GF-D8 (cell line): Measurements from ENCODE around the gene MCF2L.

ENCODE experiments used
- DNase-seq: peaks from one replicate; lab custom pipeline; 2025; lab: John Stamatoyannopoulos, UW

Gene MCF2L

GRCh38 chr13:113083402-113084061 lies 114.5 kb downstream of the MCF2L start:
- no peak for DNase-seq

DNA sequence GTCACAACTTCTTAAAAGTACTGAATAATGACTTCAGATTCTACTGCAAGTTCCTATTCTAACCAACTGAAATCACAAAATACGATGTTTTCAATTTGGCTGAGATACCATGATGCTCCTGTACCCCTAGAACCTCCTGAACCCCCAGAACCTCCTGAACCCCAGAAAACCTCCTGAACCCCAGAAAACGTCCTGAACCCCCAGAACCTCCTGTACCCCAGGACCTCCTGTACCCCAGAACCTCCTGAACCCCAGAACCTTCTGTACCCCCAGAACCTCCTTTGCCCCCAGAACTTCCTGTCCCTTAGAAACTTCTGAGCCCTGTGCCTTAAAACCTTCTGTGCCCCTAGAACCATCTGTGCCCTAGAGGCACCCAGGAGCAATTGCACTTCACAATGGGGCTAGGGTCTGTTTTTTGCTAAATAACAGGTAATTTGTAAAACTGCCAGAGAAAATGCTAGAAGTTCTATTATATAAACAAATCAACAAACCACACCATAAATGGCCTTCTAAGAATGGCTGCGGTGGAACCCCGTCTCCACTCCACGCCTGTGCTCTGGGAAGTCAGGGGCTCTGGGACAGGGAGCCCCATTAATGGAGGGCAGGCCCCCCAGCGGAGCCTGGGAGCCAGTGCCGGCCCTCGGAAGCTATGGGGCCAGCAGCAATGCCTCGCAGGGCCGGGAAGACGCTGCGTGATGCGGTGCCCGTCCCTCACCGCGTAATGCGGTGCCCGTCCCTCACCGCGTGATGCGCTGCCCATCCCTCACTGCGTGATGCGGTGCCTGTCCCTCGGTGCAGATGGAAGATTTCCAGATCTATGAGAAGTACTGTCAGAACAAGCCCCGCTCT lies 115.3 kb downstream of the MCF2L start:
- DNase-seq = no peak

DNA sequence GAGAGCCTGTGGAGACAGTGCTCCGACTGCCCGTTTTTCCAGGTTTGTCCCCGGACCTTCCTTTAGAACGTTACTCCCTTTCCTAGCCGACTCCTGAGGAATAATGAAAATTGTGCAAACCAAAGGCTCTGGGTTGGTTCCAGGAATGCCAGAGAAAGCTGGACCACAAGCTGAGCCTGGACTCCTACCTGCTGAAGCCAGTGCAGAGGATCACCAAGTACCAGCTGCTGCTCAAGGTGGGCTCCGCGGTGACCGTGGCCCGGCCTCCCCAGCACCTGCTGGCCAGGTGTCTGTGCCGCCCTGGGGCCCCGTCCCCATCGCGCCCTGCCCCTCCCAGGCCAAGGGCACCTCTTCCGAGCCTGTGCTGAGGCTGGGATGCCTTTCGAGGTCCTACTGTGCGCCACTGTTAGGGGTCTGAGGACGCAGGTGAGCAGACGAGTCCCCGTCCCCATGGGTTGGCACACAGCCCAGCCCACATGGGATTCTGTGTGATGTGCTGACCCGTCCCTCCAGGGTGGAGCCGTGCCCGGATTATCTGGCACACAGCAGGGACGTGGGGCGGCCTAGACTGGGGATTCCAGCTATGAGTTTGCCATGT lies 116.0 kb downstream of the MCF2L start:
- DNase-seq = no peak

DNA sequence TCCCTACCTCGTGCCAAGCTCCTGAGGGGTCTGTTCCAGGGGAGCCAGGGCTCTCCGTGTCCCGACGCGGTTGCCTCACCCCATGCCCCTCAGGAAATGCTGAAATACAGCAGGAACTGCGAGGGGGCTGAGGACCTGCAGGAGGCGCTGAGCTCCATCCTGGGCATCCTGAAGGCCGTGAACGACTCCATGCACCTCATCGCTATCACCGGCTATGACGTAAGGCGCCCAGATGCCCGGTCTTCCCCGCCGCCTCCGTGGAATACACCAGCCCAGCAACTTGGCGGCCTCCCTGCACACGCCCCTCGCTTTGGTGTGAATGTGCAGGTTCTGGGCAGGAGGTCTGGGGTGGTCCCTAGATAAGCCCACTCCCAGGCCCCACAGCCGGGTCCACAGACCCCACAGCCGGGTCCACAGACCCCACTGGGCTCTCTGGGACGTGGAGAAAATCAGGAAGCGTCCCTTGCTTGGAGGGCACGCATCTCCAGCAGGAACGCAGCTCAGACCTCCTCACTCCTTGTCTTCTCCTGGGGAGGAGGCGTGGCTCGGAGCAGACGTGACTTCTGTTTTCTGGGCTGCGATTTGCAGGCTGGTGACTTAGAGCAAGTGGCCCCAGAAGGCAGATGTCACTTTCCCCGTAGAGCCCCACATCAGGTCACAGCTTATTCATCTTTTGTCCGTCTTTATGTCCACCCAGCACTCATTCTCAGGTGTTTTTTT lies 117.2 kb downstream of the MCF2L start:
- DNase-seq = no peak

DNA sequence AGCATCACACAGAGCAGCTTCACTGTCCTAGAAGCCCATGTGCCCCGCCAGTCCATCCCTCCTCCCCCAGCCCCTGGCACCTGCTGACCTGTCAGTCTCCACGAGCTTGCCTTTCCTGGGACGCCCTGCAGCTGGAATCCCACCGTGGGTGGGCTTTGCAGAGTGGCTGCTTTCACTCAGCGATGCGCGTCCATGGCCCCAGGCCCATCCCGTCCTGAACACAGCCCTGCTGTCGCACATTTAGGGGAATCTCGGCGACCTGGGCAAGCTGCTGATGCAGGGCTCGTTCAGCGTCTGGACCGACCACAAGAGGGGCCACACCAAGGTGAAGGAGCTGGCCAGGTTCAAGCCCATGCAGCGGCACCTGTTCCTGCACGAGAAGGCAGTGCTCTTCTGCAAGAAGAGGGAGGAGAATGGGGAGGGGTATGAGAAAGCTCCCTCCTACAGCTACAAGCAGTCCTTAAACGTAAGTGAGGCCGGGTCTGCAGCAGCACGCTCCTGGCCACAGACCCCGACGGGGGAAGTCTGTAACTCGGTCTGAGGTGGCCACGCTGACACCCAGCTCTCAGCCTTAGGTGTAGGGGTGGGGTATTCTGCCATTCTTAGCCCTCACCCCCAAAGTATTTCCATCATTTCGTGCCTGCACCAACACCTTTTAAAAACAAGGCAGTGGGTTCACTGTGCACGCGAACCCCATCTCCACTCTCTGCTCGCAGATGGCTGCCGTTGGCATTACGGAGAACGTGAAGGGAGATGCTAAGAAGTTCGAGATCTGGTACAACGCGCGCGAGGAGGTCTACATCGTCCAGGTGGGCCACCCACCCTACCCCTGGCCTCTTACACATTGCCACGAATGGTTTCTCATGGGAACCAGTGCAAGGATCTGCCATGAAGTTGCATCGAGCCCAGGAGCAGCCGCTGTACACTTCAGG lies 118.2 kb downstream of the MCF2L start:
- DNase-seq = no peak

DNA sequence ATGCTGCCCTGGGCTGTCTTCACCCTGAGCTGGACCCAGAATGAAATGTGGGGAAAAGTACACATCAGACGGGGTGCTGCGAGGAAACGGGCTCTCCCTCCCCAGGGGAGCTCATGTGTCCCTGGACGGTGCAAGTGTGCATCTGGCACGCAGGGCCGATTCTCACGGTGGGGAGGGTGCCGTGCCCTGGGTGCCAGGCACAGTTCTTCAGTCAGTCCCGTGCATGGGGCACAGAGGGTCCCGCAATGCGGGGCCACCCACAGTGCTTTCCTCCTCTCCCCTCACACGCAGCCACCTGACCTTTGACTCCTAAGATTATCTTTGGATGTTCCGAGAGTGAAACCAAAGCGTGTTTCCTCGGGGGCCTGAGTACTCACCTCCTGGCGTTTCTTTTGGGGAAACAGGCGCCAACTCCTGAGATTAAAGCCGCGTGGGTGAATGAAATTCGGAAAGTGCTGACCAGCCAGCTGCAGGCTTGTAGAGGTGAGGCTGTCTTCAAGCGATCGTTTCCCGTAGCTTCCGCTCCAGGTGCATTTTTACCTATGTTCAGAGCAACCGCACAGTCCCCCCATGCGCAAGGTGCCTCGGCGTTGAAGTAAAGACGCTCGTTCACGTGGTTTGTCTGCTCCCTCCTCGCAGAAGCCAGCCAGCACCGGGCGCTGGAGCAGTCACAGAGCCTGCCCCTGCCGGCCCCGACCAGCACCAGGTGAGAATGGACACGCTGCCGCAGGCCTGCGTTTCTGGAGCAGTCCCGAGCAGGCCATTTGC lies 119.1 kb downstream of the MCF2L start:
- DNase-seq = no peak

DNA sequence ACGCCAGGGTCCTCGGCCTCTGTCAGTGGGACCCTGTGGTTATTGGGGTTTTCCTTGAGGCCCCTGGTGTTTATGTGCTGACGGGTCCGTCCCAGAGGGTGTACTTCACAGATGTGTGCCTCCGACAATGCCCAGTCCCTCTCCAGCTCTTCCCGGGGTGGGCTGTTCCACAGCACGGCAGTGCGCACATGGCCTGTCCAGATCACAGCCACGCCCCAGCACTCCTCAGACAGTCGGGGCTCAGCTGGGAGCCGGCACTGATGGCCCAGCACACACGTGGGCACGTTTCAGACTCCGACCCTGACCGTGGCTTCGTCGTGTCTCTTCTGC lies 119.6 kb downstream of the MCF2L start:
- no peak for DNase-seq

DNA sequence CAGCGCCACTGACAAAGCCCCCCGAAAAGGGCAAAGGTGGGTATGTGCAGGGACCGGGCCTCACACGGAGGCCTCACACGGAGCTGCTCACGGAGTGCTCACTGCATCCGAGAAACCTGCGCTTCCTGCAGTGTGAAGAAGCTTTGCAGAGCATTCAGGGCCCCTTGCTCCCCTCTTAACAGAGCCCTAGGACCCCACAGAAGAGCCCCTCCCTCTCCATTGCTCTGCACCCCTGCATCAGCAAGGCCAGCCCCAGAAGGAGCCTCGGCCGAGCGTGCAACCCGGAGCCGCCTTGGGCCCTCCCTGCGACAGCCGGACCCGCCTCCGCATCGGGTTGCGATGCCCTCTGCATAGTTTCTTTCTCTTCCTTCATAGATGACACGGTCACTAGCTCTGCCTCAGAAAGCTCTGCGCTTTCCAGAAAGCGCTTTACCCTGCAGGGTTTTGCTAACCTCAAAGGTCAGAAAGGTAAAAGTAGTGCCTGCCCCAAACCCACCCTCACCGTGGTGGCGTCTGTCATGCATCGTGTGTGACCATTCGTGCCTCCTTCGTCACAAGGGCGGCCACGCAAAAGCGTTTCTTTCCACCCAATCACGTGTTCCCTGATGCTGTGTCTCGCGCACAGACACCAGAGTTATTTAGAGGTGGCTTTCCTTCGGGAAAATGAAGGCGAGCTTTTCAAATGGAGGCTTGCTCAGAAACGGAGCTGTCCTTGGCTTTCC lies 120.8 kb downstream of the MCF2L start:
- no peak for DNase-seq

- DNase-seq = no peak
Observed at GRCh38 chr13:113090415-113090770, 121.4 kb downstream of the MCF2L start.

- no peak for DNase-seq
Observed at GRCh38 chr13:113090806-113091205, 121.8 kb downstream of the MCF2L start.

- DNase-seq = no peak
Observed at GRCh38 chr13:113091211-113091771, 122.3 kb downstream of the MCF2L start.

DNA sequence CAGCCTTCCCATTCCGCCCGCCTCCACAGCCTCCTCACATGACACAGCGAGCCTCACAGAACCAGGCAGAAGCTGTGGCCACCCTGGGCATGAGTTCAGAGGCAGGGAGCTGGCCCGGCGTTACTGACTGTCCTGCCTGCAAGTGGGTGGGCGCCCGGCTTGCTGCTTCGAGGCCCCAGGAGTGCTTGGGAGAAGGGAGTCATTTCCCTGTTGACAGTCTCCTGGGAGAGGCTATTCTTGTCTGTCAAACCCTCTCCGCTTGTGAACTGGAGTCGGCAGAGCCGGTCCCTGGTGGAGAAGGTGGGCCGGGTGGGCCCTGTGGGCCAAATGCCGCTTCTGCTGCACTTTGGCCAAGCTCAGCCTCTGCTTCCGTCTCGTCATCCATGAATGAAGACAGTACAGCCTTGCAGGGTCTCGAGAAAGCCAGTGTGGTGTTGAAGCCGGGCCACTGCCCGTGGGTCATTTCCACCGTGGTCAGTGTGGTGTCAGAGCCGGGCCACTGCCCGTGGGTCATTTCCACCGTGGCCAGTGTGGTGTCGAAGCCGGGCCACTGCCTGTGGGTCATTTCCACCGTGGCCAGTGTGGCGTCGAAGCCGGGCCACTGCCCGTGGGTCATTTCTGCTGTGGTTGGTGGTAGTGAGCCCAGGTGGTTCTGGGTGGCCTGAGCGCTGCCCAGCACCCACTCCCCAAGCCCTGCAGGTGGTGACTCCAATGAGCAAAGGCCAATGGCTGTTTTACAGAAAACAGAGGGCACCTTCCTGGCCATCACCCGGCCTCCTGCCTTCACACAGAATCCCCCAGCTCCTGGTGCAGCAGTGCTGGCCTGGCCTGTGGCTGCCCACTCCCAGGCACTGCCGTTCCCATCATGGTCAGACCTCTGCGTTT lies 123.1 kb downstream of the MCF2L start:
- no peak for DNase-seq

DNA sequence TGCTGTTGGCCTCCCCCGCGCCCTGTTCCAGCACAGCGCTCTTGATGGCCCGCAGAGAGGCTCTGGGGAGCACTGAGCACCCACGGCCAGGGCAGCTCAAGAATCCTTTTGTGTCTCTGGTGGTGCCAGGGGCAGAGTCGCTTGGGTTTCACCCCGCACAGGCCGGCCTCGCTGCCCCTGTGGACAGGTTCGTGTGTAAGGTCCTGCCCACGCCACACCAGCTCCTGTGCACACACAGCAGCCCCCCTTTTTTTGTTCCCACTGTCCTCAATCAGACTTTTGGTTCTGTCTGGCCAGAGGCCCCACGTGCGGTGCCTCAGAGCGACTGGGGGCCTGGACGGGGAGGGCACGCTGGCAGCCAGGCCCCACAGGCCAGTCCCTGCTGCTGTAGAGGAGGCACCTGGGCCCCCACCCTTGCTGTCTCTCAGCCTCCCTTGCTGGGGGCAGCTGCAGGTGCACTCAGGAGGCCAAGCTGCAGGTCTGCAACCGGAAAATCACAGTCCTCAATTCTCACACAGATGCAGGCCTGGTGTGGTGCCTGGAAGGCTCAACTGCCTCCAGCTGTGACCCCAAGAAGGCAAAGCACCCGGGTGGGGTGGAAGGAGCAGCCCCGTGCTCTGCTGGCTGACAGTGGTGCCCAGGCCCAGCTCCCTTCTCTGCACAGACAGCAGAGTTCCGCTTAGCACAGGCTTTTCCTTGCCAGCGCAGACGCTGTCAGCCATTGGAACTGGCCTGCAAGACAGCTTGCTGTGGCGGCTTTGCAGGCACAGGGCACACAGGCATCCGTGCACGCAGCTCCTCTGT lies 124.0 kb downstream of the MCF2L start:
- no peak for DNase-seq

GRCh38 chr13:113093580-113094409 lies 124.8 kb downstream of the MCF2L start:
- no peak for DNase-seq

- DNase-seq = no peak
Observed at GRCh38 chr13:113094410-113094800, 125.4 kb downstream of the MCF2L start.

- no peak for DNase-seq
Observed at GRCh38 chr13:113095146-113096051, 126.4 kb downstream of the MCF2L start.
